ENCODE results near the gene ARHGAP10.
A peak's percentile ranks its signal among the peaks of the same experiment; 100 is the strongest.

Gene ARHGAP10

GRCh38 chr4:148112231-148112982 lies 380.5 kb downstream of the ARHGAP10 start:
- TF ChIP-seq CTCF (IDR thresholded peaks at IDR 0.05; ENCODE audit: low read depth, low read length, missing control alignments), result no peak
- H3K4me3 ChIP-seq (replicated peaks; ENCODE audit: low read depth, low read length), result no peak overlapping the region
- no peak for DNase-seq (ENCODE audit: extremely low read depth, low read depth)

- no peak for DNase-seq (ENCODE audit: extremely low read depth, low read depth)
- TF ChIP-seq CTCF (IDR thresholded peaks at IDR 0.05; ENCODE audit: low read depth, low read length, missing control alignments), result no peak
- H3K4me3 ChIP-seq (replicated peaks; ENCODE audit: low read depth, low read length), result no peak overlapping the region
These were observed 382.5 kb downstream of the ARHGAP10 start for GRCh38 chr4:148114436-148114835.

- H3K4me3 ChIP-seq (replicated peaks; ENCODE audit: low read depth, low read length), result no peak overlapping the region
- DNase-seq (ENCODE audit: extremely low read depth, low read depth), result peak; percentile 48
- no peak for TF ChIP-seq CTCF (IDR thresholded peaks at IDR 0.05; ENCODE audit: low read depth, low read length, missing control alignments)
These were observed 384.4 kb downstream of the ARHGAP10 start for GRCh38 chr4:148116264-148116663.

GRCh38 chr4:148116969-148117368 lies 385.1 kb downstream of the ARHGAP10 start:
- TF ChIP-seq CTCF (IDR thresholded peaks at IDR 0.05; ENCODE audit: low read depth, low read length, missing control alignments), result no peak
- no peak for DNase-seq (ENCODE audit: extremely low read depth, low read depth)
- H3K4me3 ChIP-seq (replicated peaks; ENCODE audit: low read depth, low read length), result no peak overlapping the region

- no peak for DNase-seq (ENCODE audit: extremely low read depth, low read depth)
- no peak overlapping the region for H3K4me3 ChIP-seq (replicated peaks; ENCODE audit: low read depth, low read length)
- TF ChIP-seq CTCF (IDR thresholded peaks at IDR 0.05; ENCODE audit: low read depth, low read length, missing control alignments), result no peak
These were observed 386.3 kb downstream of the ARHGAP10 start for GRCh38 chr4:148118179-148118578.

GRCh38 chr4:148118633-148119032 lies 386.7 kb downstream of the ARHGAP10 start:
- DNase-seq (ENCODE audit: extremely low read depth, low read depth), result no peak
- TF ChIP-seq CTCF (IDR thresholded peaks at IDR 0.05; ENCODE audit: low read depth, low read length, missing control alignments), result no peak
- H3K4me3 ChIP-seq (replicated peaks; ENCODE audit: low read depth, low read length), result no peak overlapping the region

- TF ChIP-seq CTCF (IDR thresholded peaks at IDR 0.05; ENCODE audit: low read depth, low read length, missing control alignments), result no peak
- no peak overlapping the region for H3K4me3 ChIP-seq (replicated peaks; ENCODE audit: low read depth, low read length)
- no peak for DNase-seq (ENCODE audit: extremely low read depth, low read depth)
These were observed 388.3 kb downstream of the ARHGAP10 start for GRCh38 chr4:148120216-148120615.
